HCT116 (cell line): Measurements from ENCODE around the gene ALX4. TPM values are rescaled to one million over a fixed set of nuclear protein-coding genes. Genes with fewer than 3 reads are reported as not detected.

Source experiments
- ATAC-seq: fragments of 200-7000 bp; cut with Tn5 transposase; 2 replicates; pipeline ENCODE4 v1.9.1; 2020; ENCODE audit warnings: mild to moderate bottlenecking, moderate library complexity
- BruUV-seq: library from RNA; stranded (reverse); fragments of 400-500 nt; replicated peaks from 2 replicates; lab custom pipeline; 2021; lab: Mats Ljungman, UMichigan
- CTCF ChIA-PET: fragments of 300-600 bp; sonication (Branson Sonifier 250); formaldehyde crosslinking; loops from one replicate; lab custom pipeline; 2021; ENCODE audit warnings: antibody characterized with exemption; lab: Charles Lee
- POLR2A ChIA-PET: fragments of 300-600, 350-600 bp; sonication (Branson Sonifier 250); formaldehyde crosslinking; loops from one replicate; lab custom pipeline; 2021; ENCODE audit warnings: antibody characterized with exemption; lab: Charles Lee
- RAD21 ChIA-PET, 2 experiments: fragments of 300-600 bp; sonication (Branson Sonifier 250); formaldehyde crosslinking; loops; one replicate each; lab custom pipeline; 2023; ENCODE audit warnings: low total read pairs in 2 of 2; ENCODE audit not compliant: uncharacterized antibody in 2 of 2, unreplicated experiment in 2 of 2, low non-redundant PET in 1 of 2; lab: Charles Lee
- DNase-seq: peaks from one replicate; pipeline ENCODE4 v3.0.0-alpha.2; 2010; ENCODE audit warnings: low read depth, low spot score
- H2AFZ ChIP-seq: fragments of 200-600 bp; shearing (Covaris generic), sonication (generic); 2 replicates; pipeline ENCODE4 v1.6.1; 2017; ENCODE audit warnings: low read depth, mixed run types, mixed read lengths, antibody characterized with exemption, low read length; ENCODE audit not compliant: poor library complexity, severe bottlenecking
- H3K27ac ChIP-seq: 2 replicates; pipeline ENCODE4 v1.5.1; 2012; ENCODE audit warnings: low read depth, low read length
- H3K27me3 ChIP-seq: fragments of 200-600 bp; sonication (generic); 2 replicates; pipeline ENCODE4 v1.6.1; 2016; ENCODE audit warnings: mixed run types, low read length, mixed read lengths; ENCODE audit not compliant: insufficient read depth
- H3K36me3 ChIP-seq, 2 experiments: fragments of 200-500 bp in 1 of 2; fragments of 200-600 bp in 1 of 2; sonication (Bioruptor generic) in 1 of 2; sonication (generic) in 1 of 2; 2 replicates each; pipeline versions ENCODE4 v1.5.1 to v1.6.1; 2014 to 2016; ENCODE audit warnings: low read length in 2 of 2, inconsistent platforms in 1 of 2, mixed read lengths in 1 of 2, mixed run types in 1 of 2; ENCODE audit not compliant: insufficient read depth in 2 of 2, control insufficient read depth in 1 of 2
- H3K4me1 ChIP-seq, 2 experiments: fragments of 200-600 bp in 1 of 2; sonication (generic) in 1 of 2; 2 replicates each; pipeline versions ENCODE4 v1.5.1 to v1.6.1; 2012 to 2017; ENCODE audit warnings: low read length in 2 of 2, inconsistent platforms in 1 of 2, mild to moderate bottlenecking in 1 of 2, mixed read lengths in 1 of 2, mixed run types in 1 of 2, moderate library complexity in 1 of 2; ENCODE audit not compliant: insufficient read depth in 2 of 2, control insufficient read depth in 1 of 2
- H3K4me2 ChIP-seq: fragments of 200-600 bp; sonication (generic); 2 replicates; pipeline ENCODE4 v1.6.1; 2017; ENCODE audit warnings: mixed run types, low read length, mixed read lengths
- H3K4me3 ChIP-seq, 2 experiments: fragments of 200-600 bp in 1 of 2; sonication (generic) in 1 of 2; replicated peaks in 1 of 2; 2 replicates each; pipeline ENCODE4 v1.5.1; 2011 to 2016; ENCODE audit warnings: low read length in 2 of 2, control low read depth in 1 of 2, low read depth in 1 of 2, mild to moderate bottlenecking in 1 of 2, mixed read lengths in 1 of 2, mixed run types in 1 of 2
- H3K79me2 ChIP-seq: fragments of 200-600 bp; sonication (generic); 2 replicates; pipeline ENCODE4 v1.6.1; 2017; ENCODE audit warnings: mild to moderate bottlenecking, mixed run types, low read length, moderate library complexity, mixed read lengths; ENCODE audit not compliant: insufficient read depth
- H3K9ac ChIP-seq: fragments of 200-600 bp; sonication (generic); 2 replicates; pipeline ENCODE4 v1.6.1; 2016; ENCODE audit warnings: low read length, mixed read lengths
- H3K9me2 ChIP-seq: fragments of 200-600 bp; sonication (generic), shearing (Covaris generic); 2 replicates; pipeline ENCODE4 v1.6.1; 2017; ENCODE audit warnings: mixed run types, mild to moderate bottlenecking, moderate library complexity; ENCODE audit not compliant: insufficient read depth
- H3K9me3 ChIP-seq, 2 experiments: fragments of 200-500 bp in 1 of 2; fragments of 200-600 bp in 1 of 2; sonication (Bioruptor generic) in 1 of 2; sonication (generic) in 1 of 2; 2 replicates each; pipeline ENCODE4 v1.6.1; 2014 to 2017; ENCODE audit warnings: low read length in 2 of 2, mixed read lengths in 2 of 2, inconsistent platforms in 1 of 2, low read depth in 1 of 2, mild to moderate bottlenecking in 1 of 2, mixed run types in 1 of 2, moderate library complexity in 1 of 2; ENCODE audit not compliant: control insufficient read depth in 1 of 2, insufficient read depth in 1 of 2
- H4K20me1 ChIP-seq: fragments of 200-600 bp; sonication (generic), shearing (Covaris generic); 2 replicates; pipeline ENCODE4 v1.6.1; 2017; ENCODE audit warnings: mixed run types, mild to moderate bottlenecking, moderate library complexity; ENCODE audit not compliant: insufficient read depth
- CEBPB ChIP-seq: IDR thresholded peaks from 2 replicates; pipeline ENCODE4 v1.6.1; 2012; ENCODE audit warnings: low read depth
- CTCF ChIP-seq, 3 experiments: fragments of 200-600 bp in 1 of 3; sonication (generic) in 1 of 3; IDR thresholded peaks in 2 of 3; conservative IDR thresholded peaks in 1 of 3; 2 replicates each; pipeline ENCODE4 v1.5.1; 2012 to 2017; ENCODE audit warnings: low read depth in 2 of 3, low read length in 2 of 3, antibody characterized with exemption in 1 of 3, borderline replicate concordance in 1 of 3, control low read depth in 1 of 3, mild to moderate bottlenecking in 1 of 3, mixed read lengths in 1 of 3, mixed run types in 1 of 3, moderate library complexity in 1 of 3; ENCODE audit not compliant: insufficient read depth in 1 of 3
- EGR1 ChIP-seq: IDR thresholded peaks from 2 replicates; pipeline ENCODE4 v1.6.1; 2012; ENCODE audit warnings: low read depth
- ELF1 ChIP-seq: IDR thresholded peaks from 2 replicates; pipeline ENCODE4 v1.6.1; 2012; ENCODE audit warnings: low read depth, borderline replicate concordance
- EZH2phosphoT487 ChIP-seq: fragments of 200-600 bp; IDR thresholded peaks from 2 replicates; pipeline ENCODE4 v1.6.1; 2018; ENCODE audit warnings: antibody characterized with exemption, borderline replicate concordance
- JUND ChIP-seq: IDR thresholded peaks from 2 replicates; pipeline ENCODE4 v1.6.1; 2012
- POLR2A ChIP-seq: IDR thresholded peaks from 2 replicates; pipeline ENCODE4 v1.7.0; 2011; ENCODE audit warnings: borderline replicate concordance; ENCODE audit not compliant: insufficient read depth, insufficient read length; ENCODE audit errors: extremely low read depth
- POLR2AphosphoS5 ChIP-seq: IDR thresholded peaks from 2 replicates; pipeline ENCODE4 v1.6.1; 2011; ENCODE audit warnings: mild to moderate bottlenecking, low read depth, low read length, moderate library complexity
- RAD21 ChIP-seq: IDR thresholded peaks from 2 replicates; pipeline ENCODE4 v1.6.1; 2012; ENCODE audit warnings: low read depth, mild to moderate bottlenecking
- TCF7L2 ChIP-seq: IDR thresholded peaks from 2 replicates; pipeline ENCODE4 v1.7.0; 2011; ENCODE audit warnings: borderline replicate concordance, inconsistent platforms; ENCODE audit not compliant: insufficient read depth, insufficient read length; ENCODE audit errors: extremely low read depth
- ZBTB33 ChIP-seq: IDR thresholded peaks from 2 replicates; pipeline ENCODE4 v1.6.1; 2011; ENCODE audit warnings: mild to moderate bottlenecking, low read length, moderate library complexity; ENCODE audit not compliant: insufficient replicate concordance; ENCODE audit errors: extremely low read depth
- ZFX ChIP-seq: fragments of 450-650 bp; IDR thresholded peaks from 2 replicates; pipeline ENCODE4 v1.6.1; 2017
- ZNF274 ChIP-seq: fragments of 200-500 bp; sonication (Bioruptor generic); IDR thresholded peaks from 2 replicates; pipeline ENCODE4 v1.6.1; 2014; ENCODE audit warnings: mild to moderate bottlenecking, low read depth, low read length, inconsistent platforms
- intact Hi-C: fragments of 100-400 bp; cut with micrococcal nuclease; formaldehyde crosslinking; loops from 2 replicates; pipeline ENCODE4 v1.10.0; 2022
- total RNA-seq: library from RNA; stranded (reverse); gene quantifications from one replicate; pipeline ENCODE4 v1.2.1, GENCODE V29; 2021; ENCODE audit not compliant: unreplicated experiment

ALX4 gene
- total RNA-seq, 1 experiment from 2014 or later: not detected

GRCh38 chr11:44308256-44308922, 1.6 kb downstream of the ALX4 start:
- H4K20me1 ChIP-seq: no peaks in the 10 kb centered on the region
- H3K4me1 ChIP-seq: no peaks in the 10 kb centered on the region
- no peak overlapping the region for H2AFZ ChIP-seq
- ChIA-PET RAD21 (no interaction called here), CTCF (no interaction called here), POLR2A (no interaction called here)
- H3K4me2 ChIP-seq: no peak overlapping the region
- no peak for DNase-seq
- no peak for ATAC-seq
- no peak overlapping the region for H3K4me3 ChIP-seq
- H3K9ac ChIP-seq: no peak overlapping the region
- peaks cover 2% of the 10 kb centered on the region; the same call in 1 of the 2 replicates for H3K27me3 ChIP-seq
- intact Hi-C loops: no loop called here
- no peaks in the 10 kb centered on the region for H3K79me2 ChIP-seq
- BruUV-seq: no TSS peak
- H3K9me2 ChIP-seq: no peaks in the 10 kb centered on the region
- H3K9me3 ChIP-seq: no peaks in the 10 kb centered on the region
- H3K36me3 ChIP-seq: no peaks in the 10 kb centered on the region
- no peak overlapping the region for H3K27ac ChIP-seq
- TF ChIP-seq ZFX: no peak
- TF ChIP-seq EZH2phosphoT487: no peak
- TF ChIP-seq CEBPB: no peak
- no peak for TF ChIP-seq ELF1
- no peak for TF ChIP-seq JUND
- TF ChIP-seq RAD21: no peak
- TF ChIP-seq ZNF274: no peak
- TF ChIP-seq POLR2AphosphoS5: no peak
- TF ChIP-seq TCF7L2: no peak
- TF ChIP-seq EGR1: no peak
- TF ChIP-seq ZBTB33: no peak
- no peak for TF ChIP-seq POLR2A
- no peak for TF ChIP-seq CTCF (IDR thresholded peaks at IDR 0.05 in 2 of 3, conservative IDR thresholded peaks at IDR 0.05 in 1 of 3; ENCODE audit: borderline replicate concordance in 1 of 3, insufficient read depth in 1 of 3, low read depth in 2 of 3, low read length in 2 of 3)
